ENCODE results near the gene MPG.
"Not testable (repeated sequence)": the region's sequence is repeated elsewhere in the genome, so short reads cannot be mapped to it uniquely, and the experiment has no call there.

The MPG gene

GRCh38 chr16:77807-78443 is at the start of gene MPG:
Gene MPG (plus strand): TSS chr16:78225. CDS start chr16:78310, 85 bp downstream.
- DNase-seq = peak; percentile 14

GRCh38 chr16:30627-31026 is 47.4 kb upstream of the MPG start:
- DNase-seq = not testable (repeated sequence)

- not testable (repeated sequence) for DNase-seq
These were observed 44.7 kb upstream of the MPG start for GRCh38 chr16:33154-33876.

GRCh38 chr16:33877-34647 is 44.0 kb upstream of the MPG start:
- DNase-seq = no peak

- DNase-seq = no peak
These were observed 43.4 kb upstream of the MPG start for GRCh38 chr16:34648-34987.

GRCh38 chr16:35011-35677 is 42.9 kb upstream of the MPG start:
- DNase-seq = no peak

- no peak for DNase-seq
These were observed 42.2 kb upstream of the MPG start for GRCh38 chr16:35678-36305.

- DNase-seq = no peak
These were observed 41.6 kb upstream of the MPG start for GRCh38 chr16:36336-36984.

- DNase-seq = no peak
These were observed 40.5 kb upstream of the MPG start for GRCh38 chr16:37511-37910.

GRCh38 chr16:38206-38605 is 39.8 kb upstream of the MPG start:
- DNase-seq = not testable (repeated sequence)

GRCh38 chr16:38941-39892 is 38.8 kb upstream of the MPG start:
- DNase-seq = no peak

GRCh38 chr16:41439-42068 is 36.5 kb upstream of the MPG start:
- DNase-seq = no peak

- DNase-seq = no peak
These were observed 36.0 kb upstream of the MPG start for GRCh38 chr16:42069-42457.

GRCh38 chr16:42691-43090 is 35.3 kb upstream of the MPG start:
- no peak for DNase-seq

GRCh38 chr16:43294-43693 is 34.7 kb upstream of the MPG start:
- DNase-seq = no peak

- no peak for DNase-seq
These were observed 33.4 kb upstream of the MPG start for GRCh38 chr16:44655-45054.

GRCh38 chr16:45454-45853 is 32.6 kb upstream of the MPG start:
- DNase-seq = no peak

- DNase-seq = not testable (repeated sequence)
These were observed 31.5 kb upstream of the MPG start for GRCh38 chr16:46510-46909.

GRCh38 chr16:47234-47633 is 30.8 kb upstream of the MPG start:
- no peak for DNase-seq

- DNase-seq = no peak
These were observed 27.0 kb upstream of the MPG start for GRCh38 chr16:50769-51591.
